Stimulated activated naive CD4-positive, alpha-beta T cell treated with Interleukin-2 at 50 U/mL for 16 hours (primary cell): ENCODE data around the gene RAB37.

Experiments
- DNase-seq: peaks from one replicate; lab custom pipeline; 2025; lab: John Stamatoyannopoulos, UW

Gene RAB37

GRCh38 chr17:74778960-74779359 is 41.9 kb downstream of the RAB37 start:
- no peak for DNase-seq

DNA sequence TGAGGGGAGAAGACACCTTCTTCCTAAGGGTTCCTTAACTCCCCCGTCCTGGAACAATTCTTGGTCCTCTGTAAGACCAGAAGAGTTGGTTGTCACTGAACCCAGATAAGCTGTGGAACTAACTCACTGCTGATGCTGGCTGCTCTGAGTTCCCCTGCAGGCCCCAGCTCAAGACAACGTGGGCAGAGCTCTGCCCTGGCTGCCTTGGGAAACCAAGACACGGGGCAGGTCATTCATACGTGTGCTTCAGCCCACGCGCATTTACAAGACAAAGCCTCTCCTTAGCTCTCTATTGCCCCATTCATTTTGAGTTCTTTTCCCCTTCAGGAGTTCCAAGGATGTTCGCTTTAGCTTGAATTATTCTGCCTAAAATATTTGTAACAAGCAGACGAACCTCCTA is 42.4 kb downstream of the RAB37 start:
- peak; percentile 11 for DNase-seq

GRCh38 chr17:74779948-74780400 is 42.9 kb downstream of the RAB37 start:
- DNase-seq, result peak; percentile 62

DNA sequence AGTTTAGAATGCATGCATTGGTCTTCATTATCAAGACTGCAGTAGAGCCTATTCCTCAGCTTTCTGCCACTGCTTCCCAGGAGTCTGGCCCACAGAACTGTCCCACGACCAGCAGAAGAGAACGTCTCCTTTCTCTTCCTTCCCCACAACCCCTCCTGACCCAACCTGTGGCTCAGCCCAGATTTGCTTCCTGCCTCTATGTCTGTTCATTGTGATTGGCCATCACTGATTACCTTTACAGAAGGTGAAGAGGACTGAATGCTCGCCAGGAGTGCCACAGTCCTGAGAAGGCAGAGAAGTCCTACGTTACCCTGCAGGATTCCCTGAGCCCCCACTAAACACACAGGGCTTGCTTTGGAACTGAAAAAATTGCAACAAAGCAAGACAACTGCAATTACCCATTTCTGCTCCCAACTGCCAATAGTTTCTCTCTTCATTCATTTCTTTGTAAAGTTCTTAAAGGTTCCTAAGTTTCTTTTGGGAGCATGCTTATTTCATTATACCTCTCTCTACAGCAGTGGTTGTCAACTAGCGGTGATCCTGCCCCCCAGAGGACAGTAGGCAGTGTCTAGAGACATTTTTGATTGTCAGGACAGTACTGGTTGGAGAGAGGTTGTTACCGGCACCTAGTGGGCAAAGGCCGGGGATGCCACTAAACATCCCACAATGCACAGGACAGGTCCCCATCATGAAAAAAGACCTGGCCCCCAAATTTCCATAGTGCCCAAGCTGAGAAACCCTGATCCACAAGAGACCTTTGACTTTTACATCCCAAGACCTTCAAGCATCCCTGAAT is 43.6 kb downstream of the RAB37 start:
- DNase-seq, result no peak

GRCh38 chr17:74782571-74782970 is 45.5 kb downstream of the RAB37 start:
- no peak for DNase-seq

DNA sequence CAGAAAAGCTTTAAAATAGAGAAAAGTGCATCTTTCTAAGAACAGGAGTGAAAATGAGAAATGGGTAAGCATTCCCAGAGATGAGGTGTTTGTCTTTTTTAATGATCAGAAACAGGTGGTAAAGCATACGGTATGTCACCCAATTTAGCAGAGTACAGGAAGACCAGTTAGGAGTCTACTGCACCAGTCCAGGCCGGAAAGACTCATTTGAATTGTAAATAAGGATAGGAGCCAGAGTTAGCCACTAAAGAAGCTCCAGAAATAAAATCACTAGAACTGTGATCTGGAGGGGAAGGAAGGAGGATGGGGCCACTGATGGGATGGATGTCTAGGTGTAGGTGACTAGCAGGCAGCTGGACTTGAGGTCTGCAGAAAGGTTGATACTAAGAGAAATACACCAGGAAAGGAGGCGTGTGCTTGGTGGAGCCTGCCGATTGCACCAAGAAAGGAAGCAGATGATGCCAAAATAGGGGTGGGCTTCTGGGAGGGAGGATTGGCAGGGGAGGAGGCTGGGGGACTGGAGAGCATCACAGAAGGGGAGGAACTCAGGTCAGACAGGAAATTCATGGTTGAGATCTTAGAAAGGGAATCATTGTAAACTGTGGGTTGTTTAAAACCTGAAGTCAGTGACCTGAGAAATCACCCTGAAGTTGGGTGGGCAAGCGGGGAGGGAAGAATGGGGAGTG is 47.2 kb downstream of the RAB37 start:
- DNase-seq, result no peak

GRCh38 chr17:74785096-74785980 is 48.3 kb downstream of the RAB37 start:
- DNase-seq, result no peak

GRCh38 chr17:74785981-74786360 is 48.9 kb downstream of the RAB37 start:
- DNase-seq, result no peak

- no peak for DNase-seq
Measured at GRCh38 chr17:74786431-74787055, 49.5 kb downstream of the RAB37 start.

- no peak for DNase-seq
Measured at GRCh38 chr17:74790161-74791058, 53.4 kb downstream of the RAB37 start.

DNA sequence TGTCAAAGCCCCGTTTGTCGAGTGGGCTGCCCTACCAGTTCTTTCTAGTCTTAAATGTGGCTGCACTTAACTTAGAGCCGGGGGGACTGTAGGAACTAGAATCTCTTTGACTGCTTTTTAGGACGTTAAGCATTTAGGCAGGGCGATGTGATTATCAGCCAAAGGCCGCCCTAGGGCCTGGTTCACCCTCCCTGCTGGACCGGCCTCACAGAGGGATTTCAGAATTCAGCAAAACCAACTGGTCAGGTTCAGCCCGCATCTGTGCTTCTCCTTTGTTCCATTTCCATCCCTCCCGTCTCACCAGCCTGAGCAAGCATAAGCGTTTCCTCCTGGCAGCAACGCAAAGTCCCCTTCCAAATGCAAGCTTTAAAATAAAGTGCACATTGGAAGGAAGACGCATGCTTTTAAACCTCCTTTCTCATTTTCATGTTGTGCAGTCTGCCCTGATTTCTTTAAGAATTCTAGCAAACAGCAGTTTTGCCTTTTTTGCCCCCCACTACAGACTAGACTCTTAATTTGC is 55.6 kb downstream of the RAB37 start:
- no peak for DNase-seq

- no peak for DNase-seq
Measured at GRCh38 chr17:74795327-74796020, 58.4 kb downstream of the RAB37 start.

DNA sequence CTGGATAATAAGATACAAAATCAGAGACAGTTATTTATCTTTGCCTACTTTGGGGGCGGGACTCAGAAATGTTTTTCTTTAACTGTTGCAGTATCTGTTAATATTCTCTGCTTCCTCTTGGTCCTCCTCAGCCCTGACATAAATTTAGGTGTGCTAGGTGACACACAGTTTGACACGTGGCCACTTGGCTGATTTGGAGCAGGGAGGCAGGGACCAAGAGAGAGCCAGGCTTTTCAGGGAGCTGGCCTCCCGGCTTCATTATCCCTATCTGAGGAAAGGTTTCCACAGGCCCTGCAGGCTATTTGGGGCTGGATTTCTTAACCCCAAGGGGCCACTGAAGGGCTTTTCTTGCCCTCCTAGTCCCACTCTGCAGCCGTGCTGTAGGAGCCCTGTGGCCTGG is 59.2 kb downstream of the RAB37 start:
- DNase-seq, result no peak

DNA sequence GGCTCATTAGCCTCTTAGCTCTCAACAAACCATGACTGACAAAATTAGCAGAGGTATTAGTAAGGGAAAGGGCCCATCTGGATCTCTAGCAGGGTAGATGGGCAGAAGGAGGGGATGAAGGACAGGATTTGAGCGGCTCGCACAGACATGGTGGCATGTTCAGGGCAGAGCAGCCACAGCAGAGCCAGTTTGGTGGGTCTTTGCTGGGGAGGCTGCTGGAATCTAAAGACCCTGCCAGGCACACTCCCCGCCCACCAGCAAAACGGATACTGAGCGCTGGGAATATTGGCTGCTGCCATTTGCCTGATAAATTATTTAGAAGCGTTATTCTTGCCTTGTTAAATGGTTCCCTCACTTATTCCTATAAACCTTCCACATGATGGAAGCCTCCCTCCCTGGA is 59.8 kb downstream of the RAB37 start:
- no peak for DNase-seq
